Thoracic aorta (tissue), 2 donors: ENCODE data around the gene TOMM6. TPM values are rescaled to one million over a fixed set of nuclear protein-coding genes. Genes with fewer than 3 reads are reported as not detected.

Experiments used
- ATAC-seq: fragments of 150-250 bp; one replicate; pipeline ENCODE4 v1.8.0; 2017; ENCODE audit warnings: low read depth; ENCODE audit not compliant: insufficient number of reproducible peaks, low FRiP score
- DNase-seq: peaks from one replicate; pipeline ENCODE4 v3.0.0-alpha.2; 2020; ENCODE audit warnings: low spot score
- H3K27ac ChIP-seq, 2 donors: fragments of 200-600 bp; sonication (generic); 1 replicate in 1 of 2; 2 replicates in 1 of 2; pipeline ENCODE4 v1.5.1; 2016; ENCODE audit warnings: mild to moderate bottlenecking in 2 of 2, moderate library complexity in 2 of 2
- H3K27me3 ChIP-seq: fragments of 200-600 bp; sonication (generic); replicated peaks from 2 replicates; pipeline ENCODE4 v1.6.0; 2016; ENCODE audit warnings: mild to moderate bottlenecking; ENCODE audit not compliant: insufficient read depth
- H3K36me3 ChIP-seq: fragments of 200-600 bp; sonication (generic); one replicate; pipeline ENCODE4 v1.5.1; 2016
- H3K4me1 ChIP-seq, 2 donors: fragments of 200-600 bp; sonication (generic); 1 replicate in 1 of 2; 2 replicates in 1 of 2; pipeline versions ENCODE4 v1.5.1 to v1.6.0; 2016; ENCODE audit warnings: low read depth in 2 of 2, mild to moderate bottlenecking in 1 of 2; ENCODE audit not compliant: control insufficient read depth in 1 of 2
- H3K4me3 ChIP-seq: fragments of 200-600 bp; sonication (generic); 2 replicates; pipeline ENCODE4 v1.5.1; 2016; ENCODE audit warnings: mild to moderate bottlenecking
- H3K9me3 ChIP-seq: fragments of 200-600 bp; sonication (generic); 2 replicates; pipeline ENCODE4 v1.5.1; 2016
- total RNA-seq, 2 donors: library from RNA; depleted of rRNA; stranded (reverse); fragments of >200 nt; gene quantifications; one replicate each; pipeline versions ENCODE4 v1.1.0 to v1.2.3, GENCODE V29; 2016
- TF ChIP-seq, protein P1 (sequence below): fragments of 200-600 bp; sonication (generic); IDR thresholded peaks from one replicate; pipeline ENCODE4 v1.5.1; 2019; ENCODE audit warnings: antibody characterized with exemption

TOMM6 gene
- total RNA-seq, 2 donors from 2014 or later: 62.7 to 63.1 TPM

DNA sequence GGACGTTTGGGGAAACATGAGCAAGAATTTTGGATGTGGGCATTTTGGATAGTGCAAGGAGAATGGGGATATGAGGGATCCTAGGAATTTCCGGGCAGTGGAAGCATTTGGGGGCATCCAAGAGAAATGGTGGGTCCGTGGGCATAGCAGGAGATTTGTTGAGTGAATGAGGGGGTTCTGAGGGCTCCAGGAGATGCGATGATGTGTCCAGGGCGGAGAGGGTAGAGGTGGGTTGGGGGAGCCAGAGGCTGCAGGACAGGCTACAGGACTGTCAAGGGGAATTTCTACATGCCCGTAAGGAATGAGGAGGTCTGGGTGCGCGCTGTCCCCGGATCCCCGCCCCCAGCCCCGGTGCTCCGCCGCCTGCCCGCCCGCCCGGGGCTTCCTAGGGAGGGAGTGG lies 8.2 kb upstream of the TOMM6 start:
- Histone ChIP-seq H3K27me3 (no peaks in the 10 kb centered on the region), H3K4me1 (peaks cover 10 to 19% of the 10 kb centered on the region in 2 donors), H3K4me3 (peak overlapping the region; percentile 81), H3K27ac (no peak overlapping the region), H3K9me3 (no peaks in the 10 kb centered on the region), H3K36me3 (peaks cover 9% of the 10 kb centered on the region)
- TF ChIP-seq, protein P1, sequence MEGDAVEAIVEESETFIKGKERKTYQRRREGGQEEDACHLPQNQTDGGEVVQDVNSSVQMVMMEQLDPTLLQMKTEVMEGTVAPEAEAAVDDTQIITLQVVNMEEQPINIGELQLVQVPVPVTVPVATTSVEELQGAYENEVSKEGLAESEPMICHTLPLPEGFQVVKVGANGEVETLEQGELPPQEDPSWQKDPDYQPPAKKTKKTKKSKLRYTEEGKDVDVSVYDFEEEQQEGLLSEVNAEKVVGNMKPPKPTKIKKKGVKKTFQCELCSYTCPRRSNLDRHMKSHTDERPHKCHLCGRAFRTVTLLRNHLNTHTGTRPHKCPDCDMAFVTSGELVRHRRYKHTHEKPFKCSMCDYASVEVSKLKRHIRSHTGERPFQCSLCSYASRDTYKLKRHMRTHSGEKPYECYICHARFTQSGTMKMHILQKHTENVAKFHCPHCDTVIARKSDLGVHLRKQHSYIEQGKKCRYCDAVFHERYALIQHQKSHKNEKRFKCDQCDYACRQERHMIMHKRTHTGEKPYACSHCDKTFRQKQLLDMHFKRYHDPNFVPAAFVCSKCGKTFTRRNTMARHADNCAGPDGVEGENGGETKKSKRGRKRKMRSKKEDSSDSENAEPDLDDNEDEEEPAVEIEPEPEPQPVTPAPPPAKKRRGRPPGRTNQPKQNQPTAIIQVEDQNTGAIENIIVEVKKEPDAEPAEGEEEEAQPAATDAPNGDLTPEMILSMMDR: no peak
- no peak for DNase-seq
- peak; percentile 23 for ATAC-seq

GRCh38 chr6:41779788-41780550 lies 7.5 kb upstream of the TOMM6 start, which contains the start of gene FRS3:
TSS of gene FRS3 (minus strand) at chr6:41779900. CDS start at chr6:41776987, 2,913 bp downstream.
- H3K4me1 ChIP-seq: peaks cover 10 to 22% of the 10 kb centered on the region in 2 donors
- H3K4me3 ChIP-seq: peak within 1 kb of the TSS; percentile 81
- TF ChIP-seq, protein P1: peak; percentile 81
- peak within 1 kb of the TSS; percentile 41 to 63 for H3K27ac ChIP-seq
- H3K9me3 ChIP-seq: no peaks in the 10 kb centered on the region
- no peaks in the 10 kb centered on the region for H3K27me3 ChIP-seq
- peaks cover 4% of the 10 kb centered on the region for H3K36me3 ChIP-seq
- peak; percentile 95 for DNase-seq
- peak; percentile 72 for ATAC-seq

GRCh38 chr6:41780551-41781365 lies 6.7 kb upstream of the TOMM6 start, which contains the start of gene PRICKLE4:
TSS of gene PRICKLE4 (plus strand) at chr6:41780782. CDS start at chr6:41783474, 2,692 bp downstream.
- TF ChIP-seq, protein P1: no peak
- peaks cover 12 to 30% of the 10 kb centered on the region in 2 donors for H3K4me1 ChIP-seq
- no peaks in the 10 kb centered on the region for H3K9me3 ChIP-seq
- H3K36me3 ChIP-seq: no peaks in the 10 kb centered on the region
- H3K27ac ChIP-seq: peak within 1 kb of the TSS; percentile 41 to 63
- no peaks in the 10 kb centered on the region for H3K27me3 ChIP-seq
- DNase-seq (no peak), ATAC-seq (no peak)
- H3K4me3 ChIP-seq: peak within 1 kb of the TSS; percentile 81

DNA sequence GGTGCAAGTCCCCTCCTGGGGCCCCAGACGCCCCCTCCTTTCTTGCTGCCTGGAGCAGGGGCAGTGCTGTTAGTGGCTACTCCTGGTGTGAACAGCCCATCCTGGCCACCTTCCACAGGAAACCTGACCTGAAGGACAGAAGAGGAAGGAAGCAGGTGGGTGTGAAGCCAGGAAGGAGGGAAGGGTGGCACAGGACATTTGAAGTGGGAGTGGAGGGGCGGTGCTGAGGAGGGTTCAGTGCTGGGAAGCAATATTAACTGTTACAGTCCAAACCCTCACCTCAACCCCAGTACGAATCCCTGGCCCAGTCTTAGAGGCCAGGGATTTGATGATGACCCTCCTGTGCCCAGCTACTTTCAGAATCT lies 6.1 kb upstream of the TOMM6 start:
- no peak for DNase-seq
- H3K4me3 ChIP-seq: peak overlapping the region; percentile 81
- H3K27me3 ChIP-seq: no peaks in the 10 kb centered on the region
- TF ChIP-seq, protein P1: no peak
- no peaks in the 10 kb centered on the region for H3K36me3 ChIP-seq
- H3K27ac ChIP-seq: peak overlapping the region; percentile 41 to 63
- no peaks in the 10 kb centered on the region for H3K9me3 ChIP-seq
- ATAC-seq: no peak
- peaks cover 17 to 35% of the 10 kb centered on the region in 2 donors for H3K4me1 ChIP-seq
